Stimulated activated effector memory CD8-positive, alpha-beta T cell treated with anti-CD3 and anti-CD28 coated beads, Interleukin-12 subunit alpha, Interleukin-12 subunit beta, amount 100 ng/mL, for 72 hours (primary cell): ENCODE measurements around the gene PSENEN.

Source experiments
- ATAC-seq: fragments of 150-1000 bp; cut with Tn5 transposase; 2 replicates; pipeline ENCODE4 v1.10.0; 2021
- DNase-seq, 2 donors: peaks; one replicate each; pipeline ENCODE4 v3.0.0; 2021 to 2022; ENCODE audit warnings: low spot score in 2 of 2
- H3K27ac Mint-ChIP-seq: one replicate; pipeline ENCODE4 v1.8.0; 2022; ENCODE audit warnings: mild to moderate bottlenecking, mixed read lengths
- H3K36me3 Mint-ChIP-seq: one replicate; pipeline ENCODE4 v1.8.0; 2022; ENCODE audit warnings: mild to moderate bottlenecking, mixed read lengths
- H3K4me1 Mint-ChIP-seq: one replicate; pipeline ENCODE4 v1.8.0; 2022; ENCODE audit warnings: mixed read lengths
- H3K4me3 Mint-ChIP-seq: one replicate; pipeline ENCODE4 v1.8.0; 2022; ENCODE audit warnings: mild to moderate bottlenecking, mixed read lengths
- H3K9me3 Mint-ChIP-seq: one replicate; pipeline ENCODE4 v1.8.0; 2022; ENCODE audit warnings: mixed read lengths

Gene PSENEN

DNA sequence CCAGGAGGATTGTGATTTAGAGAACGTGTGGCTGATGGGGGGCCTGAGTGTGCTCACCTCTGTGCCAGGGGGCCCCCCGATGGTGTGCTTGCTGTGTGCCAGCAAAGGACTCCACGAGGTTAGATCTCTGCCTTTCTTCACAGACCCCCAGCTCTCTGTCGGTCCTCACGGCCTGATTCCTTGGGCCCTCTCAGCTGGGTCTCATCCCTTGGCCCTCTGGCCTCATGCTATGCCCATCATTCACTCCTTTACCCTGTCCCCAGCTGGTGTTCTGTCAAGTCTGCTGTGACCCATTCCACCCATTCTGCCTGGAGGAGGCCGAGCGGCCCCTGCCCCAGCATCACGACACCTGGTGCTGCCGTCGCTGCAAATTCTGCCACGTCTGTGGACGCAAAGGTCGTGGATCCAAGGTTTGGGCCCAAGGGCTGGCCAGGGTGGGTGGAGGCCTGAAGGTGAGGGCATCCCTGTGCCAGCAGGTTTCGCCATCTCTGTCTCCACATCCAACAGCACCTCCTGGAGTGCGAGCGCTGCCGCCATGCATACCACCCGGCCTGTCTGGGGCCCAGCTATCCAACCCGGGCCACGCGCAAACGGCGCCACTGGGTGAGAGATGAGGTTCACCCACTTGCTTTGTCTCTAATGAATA, 20.1 kb upstream of the PSENEN start:
- Mint-ChIP-seq H3K9me3 (no peaks in the 10 kb centered on the region), H3K36me3 (peaks cover 100% of the 10 kb centered on the region), H3K27ac (peak overlapping the region; percentile 84), H3K4me3 (no peak overlapping the region), H3K4me1 (peaks cover 34% of the 10 kb centered on the region)
- ATAC-seq (no peak), DNase-seq (no peak)

DNA sequence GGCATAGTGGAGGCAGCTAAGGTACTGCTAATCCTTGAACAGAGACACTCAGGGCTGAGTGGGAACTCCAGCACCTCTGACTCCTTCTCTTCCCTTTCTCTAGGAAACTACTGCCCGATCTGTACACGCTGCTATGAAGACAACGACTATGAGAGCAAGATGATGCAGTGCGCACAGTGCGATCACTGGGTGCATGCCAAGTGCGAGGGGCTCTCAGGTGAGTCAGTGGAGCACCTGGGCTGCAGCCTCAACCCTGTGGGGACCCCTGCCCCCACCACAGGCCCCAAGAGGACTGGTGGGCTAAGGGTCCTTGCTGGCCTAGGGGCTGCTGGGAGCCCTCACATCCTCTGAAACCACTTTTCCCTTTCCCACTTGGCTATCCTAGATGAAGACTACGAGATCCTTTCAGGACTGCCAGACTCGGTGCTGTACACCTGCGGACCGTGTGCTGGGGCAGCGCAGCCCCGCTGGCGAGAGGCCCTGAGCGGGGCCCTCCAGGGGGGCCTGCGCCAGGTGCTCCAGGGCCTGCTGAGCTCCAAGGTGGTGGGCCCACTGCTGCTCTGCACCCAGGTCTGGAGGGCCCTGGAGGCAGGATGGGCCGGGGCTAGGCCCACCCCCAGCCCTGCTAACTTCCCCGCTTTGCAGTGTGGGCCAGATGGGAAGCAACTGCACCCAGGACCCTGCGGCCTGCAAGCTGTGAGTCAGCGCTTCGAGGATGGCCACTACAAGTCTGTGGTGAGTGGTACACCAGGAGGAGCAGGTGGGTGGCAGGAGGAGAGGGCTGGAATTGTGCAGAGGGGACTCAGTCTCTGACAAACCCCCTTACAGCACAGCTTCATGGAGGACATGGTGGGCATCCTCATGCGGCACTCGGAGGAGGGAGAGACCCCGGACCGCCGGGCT, 18.1 kb upstream of the PSENEN start:
- Mint-ChIP-seq H3K9me3 (no peaks in the 10 kb centered on the region), H3K4me1 (peaks cover 21% of the 10 kb centered on the region), H3K4me3 (no peak overlapping the region), H3K27ac (peak overlapping the region; percentile 82), H3K36me3 (peaks cover 100% of the 10 kb centered on the region)
- ATAC-seq: no peak
- DNase-seq: no peak

DNA sequence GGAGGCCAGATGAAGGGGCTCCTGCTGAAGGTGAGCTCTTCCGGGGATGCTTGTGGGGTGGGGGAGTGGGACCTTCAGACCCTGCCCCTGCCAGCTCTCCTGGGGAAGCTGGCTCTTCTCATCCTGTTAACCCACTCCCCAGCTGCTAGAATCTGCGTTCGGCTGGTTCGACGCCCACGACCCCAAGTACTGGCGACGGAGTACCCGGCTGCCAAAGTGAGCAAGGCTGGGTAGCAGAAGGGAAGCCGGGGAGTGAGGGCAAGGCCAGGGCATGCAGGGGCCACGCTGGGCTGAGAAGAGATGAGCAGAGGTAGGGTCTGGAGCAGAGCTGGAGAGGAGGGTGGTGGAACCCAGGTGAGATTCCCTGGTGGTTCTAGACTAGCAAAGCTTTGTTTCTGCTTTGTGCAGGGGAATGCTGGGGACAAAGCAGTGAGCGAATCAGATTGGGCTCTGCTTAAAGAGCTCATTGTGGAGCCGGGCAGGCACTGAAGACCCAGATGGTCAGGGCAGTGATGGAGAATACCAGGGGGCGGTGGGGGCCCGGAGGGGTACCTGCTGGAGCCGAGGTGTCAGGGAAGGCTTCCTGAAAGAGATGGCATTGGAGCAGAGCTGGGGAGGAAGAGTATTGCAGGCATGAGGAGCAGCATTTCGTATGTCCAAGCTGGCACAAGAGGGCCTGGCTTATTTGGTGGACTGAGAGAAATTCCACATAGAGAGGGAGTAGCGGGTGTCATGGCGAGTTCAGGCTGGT, 17.3 kb upstream of the PSENEN start:
- ATAC-seq (no peak), DNase-seq (no peak)
- no peaks in the 10 kb centered on the region for H3K9me3 Mint-ChIP-seq
- H3K36me3 Mint-ChIP-seq: peaks cover 100% of the 10 kb centered on the region
- peaks cover 16% of the 10 kb centered on the region for H3K4me1 Mint-ChIP-seq
- peak overlapping the region; percentile 82 for H3K27ac Mint-ChIP-seq
- no peak overlapping the region for H3K4me3 Mint-ChIP-seq

DNA sequence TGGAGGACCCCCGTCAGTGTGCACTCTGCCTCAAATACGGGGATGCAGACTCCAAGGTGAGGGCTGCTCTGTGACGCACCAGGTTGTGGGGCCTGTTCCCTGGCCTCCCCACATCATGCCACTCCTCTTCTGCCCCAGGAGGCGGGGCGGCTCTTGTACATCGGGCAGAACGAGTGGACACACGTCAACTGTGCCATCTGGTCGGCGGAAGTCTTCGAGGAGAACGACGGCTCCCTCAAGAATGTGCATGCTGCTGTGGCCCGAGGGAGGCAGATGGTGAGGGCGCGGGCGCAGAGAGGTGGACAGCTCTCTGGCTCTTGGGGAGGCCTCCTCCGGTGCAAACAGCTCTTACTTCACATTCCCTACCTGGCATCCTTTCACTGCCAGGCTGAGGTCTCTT, 16.4 kb upstream of the PSENEN start:
- Mint-ChIP-seq H3K36me3 (peaks cover 100% of the 10 kb centered on the region), H3K4me1 (peaks cover 20% of the 10 kb centered on the region), H3K4me3 (no peak overlapping the region), H3K27ac (no peak overlapping the region), H3K9me3 (no peaks in the 10 kb centered on the region)
- no peak for ATAC-seq
- DNase-seq: no peak

DNA sequence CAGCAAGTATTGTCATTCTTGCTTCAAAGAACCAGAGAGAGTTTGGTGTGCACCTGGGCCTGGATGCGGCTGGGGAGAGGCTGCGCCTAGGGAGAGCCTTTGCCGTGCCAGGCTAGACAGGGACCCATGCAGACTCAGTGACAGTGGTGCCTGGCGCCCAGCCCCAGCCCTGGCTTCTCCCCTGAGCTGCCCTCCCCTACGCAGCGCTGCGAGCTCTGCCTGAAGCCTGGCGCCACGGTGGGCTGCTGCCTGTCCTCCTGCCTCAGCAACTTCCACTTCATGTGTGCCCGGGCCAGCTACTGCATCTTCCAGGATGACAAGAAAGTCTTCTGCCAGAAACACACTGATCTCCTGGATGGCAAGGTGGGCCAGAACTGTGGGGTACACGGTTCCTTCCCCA, 15.7 kb upstream of the PSENEN start:
- no peaks in the 10 kb centered on the region for H3K9me3 Mint-ChIP-seq
- H3K4me1 Mint-ChIP-seq: peaks cover 28% of the 10 kb centered on the region
- ATAC-seq: no peak
- peak overlapping the region; percentile 20 for H3K27ac Mint-ChIP-seq
- peaks cover 100% of the 10 kb centered on the region for H3K36me3 Mint-ChIP-seq
- no peak for DNase-seq
- H3K4me3 Mint-ChIP-seq: no peak overlapping the region

DNA sequence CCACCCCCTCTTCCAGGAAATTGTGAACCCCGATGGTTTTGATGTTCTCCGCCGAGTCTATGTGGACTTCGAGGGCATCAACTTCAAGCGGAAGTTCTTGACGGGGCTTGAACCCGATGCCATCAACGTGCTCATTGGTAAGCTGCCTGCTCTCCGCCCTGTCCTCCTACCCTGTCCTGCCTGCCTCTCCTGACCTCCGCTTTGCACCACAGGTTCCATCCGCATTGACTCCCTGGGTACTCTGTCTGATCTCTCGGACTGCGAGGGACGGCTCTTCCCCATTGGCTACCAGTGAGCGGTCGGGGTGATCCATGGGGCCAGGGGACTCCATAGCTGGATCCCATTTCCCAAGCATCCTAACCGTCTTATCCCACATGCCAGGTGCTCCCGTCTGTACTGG, 15.1 kb upstream of the PSENEN start:
- Mint-ChIP-seq H3K27ac (no peak overlapping the region), H3K4me3 (no peak overlapping the region), H3K36me3 (peaks cover 100% of the 10 kb centered on the region), H3K9me3 (no peaks in the 10 kb centered on the region), H3K4me1 (peaks cover 32% of the 10 kb centered on the region)
- no peak for DNase-seq
- no peak for ATAC-seq

DNA sequence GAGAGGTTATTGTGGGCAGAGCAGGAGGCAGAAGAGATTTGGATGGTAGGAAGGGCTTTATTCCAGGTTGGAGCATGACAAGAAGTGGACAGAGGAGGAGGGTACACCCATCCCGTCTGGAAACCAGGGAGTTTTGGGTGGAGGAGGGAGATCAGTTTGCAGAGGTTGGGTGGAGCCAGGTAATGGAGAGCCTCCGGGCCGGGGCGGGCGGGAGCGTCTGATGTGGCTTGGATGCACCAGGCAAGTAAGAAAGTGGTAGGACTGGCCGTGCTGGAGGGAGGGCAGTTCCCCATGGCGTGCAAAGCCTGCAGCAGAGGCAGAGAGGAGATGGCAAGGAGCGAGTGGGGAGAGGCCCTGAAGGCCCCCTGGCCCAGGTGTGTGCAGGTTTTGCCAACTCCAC, 14.1 kb upstream of the PSENEN start:
- H3K4me1 Mint-ChIP-seq: peaks cover 31% of the 10 kb centered on the region
- peak overlapping the region; percentile 64 for H3K27ac Mint-ChIP-seq
- H3K4me3 Mint-ChIP-seq: no peak overlapping the region
- ATAC-seq (no peak), DNase-seq (no peak)
- no peaks in the 10 kb centered on the region for H3K9me3 Mint-ChIP-seq
- peaks cover 100% of the 10 kb centered on the region for H3K36me3 Mint-ChIP-seq

DNA sequence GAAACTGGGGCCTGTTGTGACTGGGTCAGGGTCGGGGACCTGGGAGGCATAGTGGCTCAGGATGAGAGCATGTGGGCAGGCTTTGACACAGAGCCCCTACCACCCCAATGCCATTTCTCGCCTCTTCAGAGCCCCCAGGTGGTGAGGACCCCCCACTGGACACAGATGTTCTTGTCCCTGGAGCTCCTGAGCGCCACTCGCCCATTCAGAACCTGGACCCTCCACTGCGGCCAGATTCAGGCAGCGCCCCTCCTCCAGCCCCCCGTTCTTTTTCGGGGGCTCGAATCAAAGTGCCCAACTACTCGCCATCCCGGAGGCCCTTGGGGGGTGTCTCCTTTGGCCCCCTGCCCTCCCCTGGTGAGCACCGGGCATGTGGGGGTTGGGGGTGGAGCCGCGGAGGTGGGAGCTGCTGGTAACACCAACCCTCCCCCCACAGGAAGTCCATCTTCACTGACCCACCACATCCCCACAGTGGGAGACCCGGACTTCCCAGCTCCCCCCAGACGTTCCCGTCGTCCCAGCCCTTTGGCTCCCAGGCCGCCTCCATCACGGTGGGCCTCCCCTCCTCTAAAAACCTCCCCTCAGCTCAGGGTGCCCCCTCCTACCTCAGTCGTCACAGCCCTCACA, 13.6 kb upstream of the PSENEN start:
- H3K4me3 Mint-ChIP-seq: no peak overlapping the region
- peaks cover 36% of the 10 kb centered on the region for H3K4me1 Mint-ChIP-seq
- ATAC-seq: no peak
- peak overlapping the region; percentile 29 for H3K27ac Mint-ChIP-seq
- no peaks in the 10 kb centered on the region for H3K9me3 Mint-ChIP-seq
- DNase-seq: no peak
- H3K36me3 Mint-ChIP-seq: peaks cover 100% of the 10 kb centered on the region

DNA sequence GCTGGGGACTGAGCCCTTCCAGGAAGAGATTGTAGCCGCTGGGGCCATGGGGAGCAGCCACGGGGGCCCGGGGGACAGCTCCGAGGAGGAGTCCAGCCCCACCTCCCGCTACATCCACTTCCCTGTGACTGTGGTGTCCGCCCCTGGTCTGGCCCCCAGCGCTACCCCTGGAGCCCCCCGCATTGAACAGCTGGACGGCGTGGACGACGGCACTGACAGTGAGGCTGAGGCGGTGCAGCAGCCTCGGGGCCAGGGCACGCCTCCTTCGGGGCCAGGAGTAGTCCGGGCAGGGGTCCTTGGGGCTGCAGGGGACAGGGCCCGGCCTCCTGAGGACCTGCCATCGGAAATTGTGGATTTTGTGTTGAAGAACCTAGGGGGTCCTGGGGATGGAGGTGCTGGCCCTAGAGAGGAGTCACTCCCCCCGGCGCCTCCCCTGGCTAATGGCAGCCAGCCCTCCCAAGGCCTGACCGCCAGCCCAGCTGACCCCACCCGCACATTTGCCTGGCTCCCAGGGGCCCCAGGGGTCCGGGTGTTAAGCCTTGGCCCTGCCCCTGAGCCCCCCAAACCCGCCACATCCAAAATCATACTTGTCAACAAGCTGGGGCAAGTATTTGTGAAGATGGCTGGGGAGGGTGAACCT, 12.8 kb upstream of the PSENEN start:
- Mint-ChIP-seq H3K9me3 (no peaks in the 10 kb centered on the region), H3K4me3 (no peak overlapping the region), H3K27ac (peak overlapping the region; percentile 29), H3K4me1 (peaks cover 41% of the 10 kb centered on the region), H3K36me3 (peaks cover 100% of the 10 kb centered on the region)
- DNase-seq: no peak
- ATAC-seq: no peak

DNA sequence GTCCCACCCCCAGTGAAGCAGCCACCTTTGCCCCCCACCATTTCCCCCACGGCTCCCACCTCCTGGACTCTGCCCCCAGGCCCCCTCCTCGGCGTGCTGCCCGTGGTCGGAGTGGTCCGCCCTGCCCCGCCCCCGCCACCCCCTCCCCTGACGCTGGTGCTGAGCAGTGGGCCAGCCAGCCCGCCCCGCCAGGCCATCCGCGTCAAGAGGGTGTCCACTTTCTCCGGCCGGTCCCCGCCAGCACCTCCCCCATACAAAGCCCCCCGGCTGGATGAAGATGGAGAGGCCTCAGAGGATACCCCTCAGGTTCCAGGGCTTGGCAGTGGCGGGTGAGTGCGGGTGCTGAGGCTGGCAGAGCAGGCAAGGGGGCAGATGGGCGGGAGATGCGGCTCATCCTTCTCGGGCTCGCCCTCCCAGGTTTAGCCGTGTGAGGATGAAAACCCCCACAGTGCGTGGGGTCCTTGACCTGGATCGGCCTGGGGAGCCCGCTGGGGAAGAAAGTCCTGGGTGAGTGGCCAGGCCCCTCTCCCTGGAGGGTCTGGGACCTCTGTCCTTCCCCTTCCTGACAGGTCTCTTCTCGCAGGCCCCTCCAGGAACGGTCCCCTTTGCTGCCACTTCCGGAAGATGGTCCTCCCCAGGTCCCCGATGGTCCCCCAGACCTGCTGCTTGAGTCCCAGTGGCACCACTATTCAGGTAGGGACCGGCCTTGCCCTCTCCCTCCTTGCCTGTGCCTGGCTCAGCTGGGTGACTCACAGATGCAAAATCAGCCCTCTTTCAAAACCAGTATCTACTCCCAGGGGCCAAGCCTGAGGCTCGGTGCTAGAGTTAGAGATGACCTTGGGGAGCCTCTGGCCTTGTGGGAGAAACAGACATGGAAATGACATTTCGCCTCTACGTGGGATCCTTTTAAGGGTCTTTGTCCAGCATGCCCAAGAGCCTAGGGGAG, 12.0 kb upstream of the PSENEN start:
- Mint-ChIP-seq H3K4me1 (peaks cover 43% of the 10 kb centered on the region), H3K9me3 (no peaks in the 10 kb centered on the region), H3K36me3 (peaks cover 100% of the 10 kb centered on the region), H3K27ac (peak overlapping the region; percentile 81), H3K4me3 (no peak overlapping the region)
- no peak for DNase-seq
- no peak for ATAC-seq

DNA sequence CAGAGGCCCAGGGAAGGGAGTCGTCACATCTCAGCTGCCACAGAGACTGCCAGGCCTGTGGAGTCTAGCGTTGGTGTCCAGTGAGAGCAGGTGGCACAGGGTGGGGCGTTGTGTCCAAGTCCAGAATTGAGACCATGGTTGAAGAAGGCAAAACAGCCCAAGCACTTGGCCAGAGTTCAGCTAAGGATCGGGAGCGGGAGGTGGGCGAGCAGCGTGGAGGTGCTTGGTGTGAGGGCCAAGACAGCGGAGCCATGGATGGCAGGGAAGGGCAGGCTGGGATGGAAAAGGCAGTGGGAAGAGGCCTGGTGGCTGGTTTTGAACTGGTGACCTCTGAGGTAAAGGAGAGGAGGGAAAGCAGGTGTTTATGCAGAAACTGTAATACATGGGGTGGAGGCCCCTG, 11.2 kb upstream of the PSENEN start:
- H3K4me3 Mint-ChIP-seq: no peak overlapping the region
- no peaks in the 10 kb centered on the region for H3K9me3 Mint-ChIP-seq
- ATAC-seq (no peak), DNase-seq (no peak)
- H3K36me3 Mint-ChIP-seq: peaks cover 100% of the 10 kb centered on the region
- H3K4me1 Mint-ChIP-seq: peaks cover 51% of the 10 kb centered on the region
- peak overlapping the region; percentile 81 for H3K27ac Mint-ChIP-seq

DNA sequence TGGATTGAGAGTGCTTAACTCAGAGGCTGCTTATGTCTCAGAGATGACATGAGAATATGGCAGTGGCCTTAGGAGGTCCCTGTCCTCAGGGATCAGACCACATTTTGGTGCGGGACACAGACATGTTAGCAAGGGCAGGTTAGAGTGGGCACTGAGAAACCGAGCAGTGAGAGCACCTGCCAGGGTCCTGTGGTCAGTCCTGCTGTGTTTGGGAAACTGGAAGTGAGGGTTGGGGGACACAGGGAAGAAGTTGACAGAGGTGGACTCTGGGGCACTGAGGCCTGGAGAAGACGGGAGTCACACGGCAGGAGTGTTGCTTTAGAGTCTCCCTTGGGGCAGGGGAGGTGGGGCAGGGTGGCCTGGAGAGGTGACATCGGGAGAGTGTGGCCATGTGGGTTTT, 10.6 kb upstream of the PSENEN start:
- DNase-seq: no peak
- H3K36me3 Mint-ChIP-seq: peaks cover 100% of the 10 kb centered on the region
- H3K4me3 Mint-ChIP-seq: no peak overlapping the region
- peaks cover 57% of the 10 kb centered on the region for H3K4me1 Mint-ChIP-seq
- peak overlapping the region; percentile 81 for H3K27ac Mint-ChIP-seq
- H3K9me3 Mint-ChIP-seq: no peaks in the 10 kb centered on the region
- no peak for ATAC-seq

DNA sequence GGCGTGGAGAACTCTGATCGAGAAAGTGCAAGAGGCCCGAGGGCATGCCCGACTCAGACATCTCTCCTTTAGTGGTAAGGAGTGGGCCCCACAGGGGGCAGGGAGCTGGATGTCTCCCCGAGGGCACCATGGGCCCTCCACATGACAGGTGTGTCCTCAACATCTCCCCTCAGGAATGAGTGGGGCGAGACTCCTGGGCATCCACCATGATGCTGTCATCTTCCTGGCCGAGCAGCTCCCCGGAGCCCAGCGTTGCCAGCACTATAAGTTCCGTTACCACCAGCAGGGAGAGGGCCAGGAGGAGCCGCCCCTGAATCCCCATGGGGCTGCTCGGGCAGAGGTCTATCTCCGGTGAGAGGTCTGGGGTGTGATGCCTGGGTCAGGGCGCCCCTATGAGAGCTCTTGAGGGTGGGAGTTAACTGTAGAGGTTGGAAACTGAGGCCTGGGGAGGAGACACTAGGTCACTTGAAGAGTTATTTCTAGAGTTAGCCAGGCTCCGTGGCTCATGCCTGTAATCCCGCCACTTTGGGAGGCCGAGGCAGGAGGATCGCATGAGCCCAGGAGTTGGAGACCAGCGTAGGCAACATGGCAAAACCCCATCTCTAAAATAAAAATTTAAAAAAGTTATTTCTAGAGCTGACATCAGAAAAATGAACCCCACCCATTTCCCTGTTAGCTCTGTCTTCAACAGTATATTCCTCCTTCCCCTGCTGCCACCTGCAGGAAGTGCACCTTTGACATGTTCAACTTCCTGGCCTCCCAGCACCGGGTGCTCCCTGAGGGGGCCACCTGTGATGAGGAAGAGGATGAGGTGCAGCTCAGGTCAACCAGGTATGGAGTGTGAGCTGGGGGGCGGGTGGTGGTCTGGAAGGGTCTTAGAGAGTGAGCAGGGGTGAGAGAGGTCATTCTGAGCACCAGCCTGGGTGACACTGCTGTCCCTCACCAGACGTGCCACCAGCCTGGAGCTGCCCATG, 8.3 kb upstream of the PSENEN start:
- H3K9me3 Mint-ChIP-seq: no peaks in the 10 kb centered on the region
- ATAC-seq (no peak), DNase-seq (no peak)
- H3K36me3 Mint-ChIP-seq: peaks cover 99% of the 10 kb centered on the region
- H3K4me3 Mint-ChIP-seq: no peak overlapping the region
- peaks cover 54% of the 10 kb centered on the region for H3K4me1 Mint-ChIP-seq
- H3K27ac Mint-ChIP-seq: peak overlapping the region; percentile 81
